ENCODE measurements around the gene SPAST. TPM values are rescaled to one million over a fixed set of nuclear protein-coding genes. Genes with fewer than 3 reads are reported as not detected.

Gene SPAST
- total and polyA plus RNA-seq, 9 of the 15 experiments (the other 6 are each of a cell fraction or from before 2014, with no cell fraction given): 7.4 to 37.0 (median 19.0) TPM

GRCh38 chr2:32166115-32166574 lies 102.8 kb downstream of the SPAST start (continued):
- TF ChIP-seq MBD1 (CRISPR knock-in tag; IDR thresholded peaks at IDR 0.05): no peak
- 0 out of 2 replicates have a peak, but pooled peaks have one; percentile 6 for TF ChIP-seq BACH1 (tag; IDR thresholded peaks at IDR 0.05)
- TF ChIP-seq PHF8 (IDR thresholded peaks at IDR 0.05; ENCODE audit: borderline replicate concordance, low read length): no peak; the same call in 1 of the 2 replicates
- TF ChIP-seq CREB3 (tag; conservative IDR thresholded peaks at IDR 0.05; ENCODE audit: low read depth): 0 out of 2 replicates have a peak, but pooled peaks have one; percentile 25
- TF ChIP-seq SMAD3 (CRISPR knock-in tag; conservative IDR thresholded peaks at IDR 0.05): no peak
- no peak for TF ChIP-seq WHSC1 (IDR thresholded peaks at IDR 0.05; ENCODE audit: low read length)
- no peak for TF ChIP-seq FOXK1 (CRISPR knock-in tag; IDR thresholded peaks at IDR 0.05; ENCODE audit: borderline replicate concordance)
- no peak for TF ChIP-seq FOSL1 (tag; conservative IDR thresholded peaks at IDR 0.05)
- TF ChIP-seq ZNF780A (CRISPR knock-in tag; IDR thresholded peaks at IDR 0.05): no peak
- no peak for TF ChIP-seq SAP30 (IDR thresholded peaks at IDR 0.05; ENCODE audit: borderline replicate concordance, insufficient read depth, low read depth, low read length, poor library complexity, severe bottlenecking)
- TF ChIP-seq CHD1 (IDR thresholded peaks at IDR 0.05; ENCODE audit: low read length): peak; percentile 63
- peak; percentile 31; the same call in 1 of the 2 replicates for TF ChIP-seq GTF2E2 (tag; IDR thresholded peaks at IDR 0.05)
- TF ChIP-seq MEF2D (tag; conservative IDR thresholded peaks at IDR 0.05; ENCODE audit: low read depth): no peak
- TF ChIP-seq KDM1A (IDR thresholded peaks at IDR 0.05): peak in 1 of 2 experiments; percentile 63; a peak in 3 of 4 replicates
- peak; percentile 74 to 83; a peak in 2 of 4 replicates for TF ChIP-seq MLLT1 (IDR thresholded peaks at IDR 0.05)
- TF ChIP-seq STAG1 (CRISPR knock-in tag; IDR thresholded peaks at IDR 0.05; ENCODE audit: borderline replicate concordance): no peak
- TF ChIP-seq ZBED1 (IDR thresholded peaks at IDR 0.05): no peak
- no peak for TF ChIP-seq ZC3H11A (IDR thresholded peaks at IDR 0.05; ENCODE audit: low read depth, low read length)
- TF ChIP-seq NCOA2 (IDR thresholded peaks at IDR 0.05; ENCODE audit: partially characterized antibody in 2 of 2): peak in 1 of 2 experiments; percentile 27
- peak; percentile 24; the same call in 1 of the 2 replicates for TF ChIP-seq ZFX (CRISPR knock-in tag; IDR thresholded peaks at IDR 0.05)
- TF ChIP-seq ZNF589 (CRISPR knock-in tag; IDR thresholded peaks at IDR 0.05; ENCODE audit: low read depth): peak; percentile 21; the same call in 1 of the 2 replicates
- TF ChIP-seq CREB1 (IDR thresholded peaks at IDR 0.05): no peak
- no peak for TF ChIP-seq CREB1 (CRISPR knock-in tag; IDR thresholded peaks at IDR 0.05)
- TF ChIP-seq ZNF644 (tag; IDR thresholded peaks at IDR 0.05; ENCODE audit: low read depth): no peak
- peak; percentile 80; the same call in 1 of the 2 replicates for TF ChIP-seq THRAP3 (IDR thresholded peaks at IDR 0.05; ENCODE audit: borderline replicate concordance)
- no peak for TF ChIP-seq GABPB1 (CRISPR knock-in tag; IDR thresholded peaks at IDR 0.05)

Data from K562 (cell line).